Spleen (tissue), 11 donors: Measurements from ENCODE around the gene RETSAT. TPM values are rescaled to one million over a fixed set of nuclear protein-coding genes. Genes with fewer than 3 reads are reported as not detected.
"Not testable (repeated sequence)": the region's sequence is repeated elsewhere in the genome, so short reads cannot be mapped to it uniquely, and the experiment has no call there.

Experiments used
- DNase-seq: peaks from one replicate; pipeline ENCODE4 v3.0.0-alpha.2; 2020
- H3K27ac ChIP-seq, 8 donors: fragments of 200-600 bp; sonication (generic) in 7 of 8; 1 replicate in 4 of 8; 2 replicates in 4 of 8; pipeline versions ENCODE4 v1.5.0 to v1.8.0; 2016 to 2021; ENCODE audit warnings: inconsistent platforms in 4 of 8, mild to moderate bottlenecking in 4 of 8, moderate library complexity in 1 of 8
- H3K27me3 ChIP-seq, 7 donors: fragments of 200-600 bp; sonication (generic) in 6 of 7; replicated peaks in 1 of 7; 1 replicate in 4 of 7; 2 replicates in 3 of 7; pipeline versions ENCODE4 v1.5.0 to v1.8.0; 2016 to 2021; ENCODE audit warnings: inconsistent platforms in 3 of 7, mild to moderate bottlenecking in 1 of 7
- H3K36me3 ChIP-seq, 6 donors: fragments of 200-600 bp; sonication (generic) in 5 of 6; 1 replicate in 4 of 6; 2 replicates in 2 of 6; pipeline versions ENCODE4 v1.5.0 to v1.8.0; 2016 to 2021; ENCODE audit warnings: inconsistent platforms in 2 of 6
- H3K4me1 ChIP-seq, 6 donors: fragments of 200-600 bp; sonication (generic) in 5 of 6; 1 replicate in 3 of 6; 2 replicates in 3 of 6; pipeline versions ENCODE4 v1.5.0 to v1.8.0; 2016 to 2021; ENCODE audit warnings: inconsistent platforms in 3 of 6
- H3K4me3 ChIP-seq, 8 donors: fragments of 200-600 bp; sonication (generic) in 7 of 8; 1 replicate in 4 of 8; 2 replicates in 4 of 8; pipeline versions ENCODE4 v1.5.0 to v1.8.0; 2016 to 2021; ENCODE audit warnings: inconsistent platforms in 4 of 8, mild to moderate bottlenecking in 4 of 8, moderate library complexity in 2 of 8
- H3K9me3 ChIP-seq, 8 donors: fragments of 200-600 bp; sonication (generic) in 7 of 8; 1 replicate in 4 of 8; 2 replicates in 4 of 8; pipeline versions ENCODE4 v1.5.0 to v1.8.0; 2016 to 2021; ENCODE audit warnings: inconsistent platforms in 4 of 8
- POLR2A ChIP-seq, 3 donors: fragments of 450-650 bp; IDR thresholded peaks; one replicate each; pipeline ENCODE4 v1.5.1; 2017; ENCODE audit warnings: antibody characterized with exemption in 3 of 3, mild to moderate bottlenecking in 1 of 3
- POLR2AphosphoS5 ChIP-seq, 3 donors: sonication (generic); formaldehyde crosslinking; IDR thresholded peaks; one replicate each; pipeline ENCODE4 v1.5.1; 2017; ENCODE audit warnings: antibody characterized with exemption in 3 of 3
- WGBS, 5 donors: extraction: QIAGEN DNeasy Blood & Tissue Kit in 3 of 5; methylation state at CpG; one replicate each; pipeline versions ENCODE4 v1.1.5 to v1.1.7; 2013 to 2018; 5-methylcytosine and 5-hydroxymethylcytosine counted together
- intact Hi-C: fragments of 100-400 bp; cut with DNase I; formaldehyde crosslinking; loops from one replicate; pipeline ENCODE4 v1.15.0; 2023; ENCODE audit warnings: low total_unique reads
- polyA plus RNA-seq, 3 donors: library from polyadenylated mRNA; stranded (reverse); fragments of 200-250 nt; gene quantifications; one replicate each; pipeline ENCODE4 v1.2.1, GENCODE V29; 2013
- total RNA-seq, 7 donors: library from RNA; depleted of rRNA in 3 of 7; stranded (reverse); fragments of >200 nt in 3 of 7; fragmentation: NEBNext Ultra II Directional in 4 of 7; extraction: Animal tissue kit (Norgen Biotek cat#: 25700) in 4 of 7; gene quantifications; one replicate each; pipeline versions ENCODE4 v1.1.0 to v1.2.1, GENCODE V29; 2016 to 2021
- TF ChIP-seq, protein P1 (sequence below), 11 experiments: fragments of 200-600 bp in 7 of 11; fragments of 450-650 bp in 4 of 11; sonication (generic) in 4 of 11; IDR thresholded peaks in 8 of 11; conservative IDR thresholded peaks in 3 of 11; 1 replicate in 7 of 11; 2 replicates in 4 of 11; pipeline versions ENCODE4 v1.4.0 to v1.8.0; 2016 to 2021; ENCODE audit warnings: antibody characterized with exemption in 11 of 11, inconsistent platforms in 4 of 11, mild to moderate bottlenecking in 1 of 11
- donor health status: healthy with polysubstance abuse.
- donor health status: DM: no; HTN: no; CAD: no; lungs with moderate emphysema.
- donor health status: DM: no; HTN: no; CAD: no.
- donor health status: Bipolar disorder and iron deficiency.
- donor health status: healthy.
- donor health status: DM: no; HTN: no; CAD: no.
- donor health status: DM: yes; HTN: yes; CAD: no.

RETSAT gene
- total and polyA plus RNA-seq, 10 donors, result 6.3 to 35.7 (median 21.1) TPM

DNA sequence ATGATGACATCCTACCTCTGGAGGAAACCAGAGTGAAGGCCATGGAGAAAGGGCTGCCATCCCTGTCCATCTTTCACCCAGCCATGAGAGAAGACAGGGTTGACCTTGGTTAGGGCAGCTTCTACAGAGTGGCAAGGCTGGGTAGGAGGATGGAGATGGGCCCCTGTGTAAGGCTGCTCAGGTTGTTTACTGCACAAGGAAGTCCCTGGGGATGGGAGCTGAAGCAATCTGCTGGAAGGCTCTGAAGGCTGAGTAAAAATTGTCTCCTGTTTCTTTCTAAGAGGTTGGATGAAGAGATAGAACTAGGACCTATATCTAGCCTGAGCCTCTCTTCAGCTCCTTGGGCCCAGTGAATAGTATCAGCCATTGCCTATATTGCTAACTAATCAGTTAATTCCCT is 14.6 kb upstream of the RETSAT start:
- Histone ChIP-seq H3K4me3 (no peak overlapping the region), H3K27me3 (no peaks in the 10 kb centered on the region), H3K36me3 (peaks cover 0 to 95% (median 3%) of the 10 kb centered on the region in 6 donors), H3K9me3 (peaks cover 0 to 7% (median 2%) of the 10 kb centered on the region in 8 donors), H3K27ac (no peak overlapping the region), H3K4me1 (no peaks in the 10 kb centered on the region)
- intact Hi-C loops, result no loop called here
- TF ChIP-seq POLR2AphosphoS5 (IDR thresholded peaks at IDR 0.05), result no peak
- TF ChIP-seq POLR2A (IDR thresholded peaks at IDR 0.05), result no peak
- TF ChIP-seq, protein P1, sequence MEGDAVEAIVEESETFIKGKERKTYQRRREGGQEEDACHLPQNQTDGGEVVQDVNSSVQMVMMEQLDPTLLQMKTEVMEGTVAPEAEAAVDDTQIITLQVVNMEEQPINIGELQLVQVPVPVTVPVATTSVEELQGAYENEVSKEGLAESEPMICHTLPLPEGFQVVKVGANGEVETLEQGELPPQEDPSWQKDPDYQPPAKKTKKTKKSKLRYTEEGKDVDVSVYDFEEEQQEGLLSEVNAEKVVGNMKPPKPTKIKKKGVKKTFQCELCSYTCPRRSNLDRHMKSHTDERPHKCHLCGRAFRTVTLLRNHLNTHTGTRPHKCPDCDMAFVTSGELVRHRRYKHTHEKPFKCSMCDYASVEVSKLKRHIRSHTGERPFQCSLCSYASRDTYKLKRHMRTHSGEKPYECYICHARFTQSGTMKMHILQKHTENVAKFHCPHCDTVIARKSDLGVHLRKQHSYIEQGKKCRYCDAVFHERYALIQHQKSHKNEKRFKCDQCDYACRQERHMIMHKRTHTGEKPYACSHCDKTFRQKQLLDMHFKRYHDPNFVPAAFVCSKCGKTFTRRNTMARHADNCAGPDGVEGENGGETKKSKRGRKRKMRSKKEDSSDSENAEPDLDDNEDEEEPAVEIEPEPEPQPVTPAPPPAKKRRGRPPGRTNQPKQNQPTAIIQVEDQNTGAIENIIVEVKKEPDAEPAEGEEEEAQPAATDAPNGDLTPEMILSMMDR (IDR thresholded peaks at IDR 0.05 in 8 of 11, conservative IDR thresholded peaks at IDR 0.05 in 3 of 11), result no peak
- no peak for DNase-seq

- no peak overlapping the region for H3K27ac ChIP-seq
- no peaks in the 10 kb centered on the region for H3K4me1 ChIP-seq
- H3K9me3 ChIP-seq, result no peaks in the 10 kb centered on the region
- H3K36me3 ChIP-seq, result peaks cover 0 to 95% (median 16%) of the 10 kb centered on the region in 6 donors
- H3K4me3 ChIP-seq, result no peak overlapping the region
- 88 to 92% (median 89%) methylated on average over 5 of the region's 5 CpGs for WGBS, 5 donors
- TF ChIP-seq POLR2A (IDR thresholded peaks at IDR 0.05) (no peak), POLR2AphosphoS5 (IDR thresholded peaks at IDR 0.05) (no peak)
- TF ChIP-seq, protein P1 (IDR thresholded peaks at IDR 0.05 in 8 of 11, conservative IDR thresholded peaks at IDR 0.05 in 3 of 11), result no peak
- H3K27me3 ChIP-seq, result no peaks in the 10 kb centered on the region
- intact Hi-C loops, result no loop called here
- DNase-seq, result no peak
Observed at GRCh38 chr2:85367180-85367579, 12.9 kb upstream of the RETSAT start.

DNA sequence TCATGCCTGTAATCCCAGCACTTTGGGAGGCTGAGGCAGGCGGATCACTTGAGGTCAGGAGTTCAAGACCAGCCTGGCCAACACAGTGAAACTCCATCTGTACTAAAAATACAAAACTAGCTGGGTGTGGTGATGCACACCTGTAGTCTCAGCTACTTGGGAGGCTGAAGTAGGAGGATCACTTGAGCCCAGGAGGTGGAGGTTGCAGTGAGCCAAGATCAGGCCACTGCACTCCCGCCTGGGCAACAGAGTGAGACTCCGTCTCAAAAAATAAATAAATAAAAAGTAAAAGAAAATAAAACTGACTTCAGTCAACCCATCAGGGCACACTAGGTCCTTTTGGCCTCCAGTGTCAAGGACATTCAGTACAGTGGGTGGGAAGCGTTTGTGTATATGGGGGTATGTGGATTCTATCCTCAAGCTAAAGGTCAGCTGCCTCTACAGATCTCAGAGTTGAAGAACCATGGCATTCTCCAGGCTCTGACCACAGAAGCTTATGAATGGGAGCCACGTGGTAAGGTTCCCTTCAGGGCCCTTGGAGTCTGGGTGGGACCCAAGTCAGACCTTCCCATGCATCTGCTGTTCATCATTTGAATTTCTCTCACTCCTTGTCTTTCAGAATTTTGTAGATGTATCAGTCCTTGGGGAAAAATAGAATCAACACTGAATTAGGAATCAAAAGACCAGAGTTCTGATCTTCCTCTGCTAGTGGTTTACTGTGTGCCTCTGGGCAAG is 8.5 kb upstream of the RETSAT start:
- 83 to 97% (median 85%) methylated on average over 5 of the region's 5 CpGs for WGBS, 5 donors
- H3K27me3 ChIP-seq, H3K9me3 ChIP-seq, H3K4me3 ChIP-seq, intact Hi-C loops, DNase-seq, H3K27ac ChIP-seq: not testable (repeated sequence)
- peaks cover 3 to 95% (median 37%) of the 10 kb centered on the region in 6 donors for H3K36me3 ChIP-seq
- peaks cover 0 to 13% (median 6%) of the 10 kb centered on the region in 6 donors for H3K4me1 ChIP-seq

DNA sequence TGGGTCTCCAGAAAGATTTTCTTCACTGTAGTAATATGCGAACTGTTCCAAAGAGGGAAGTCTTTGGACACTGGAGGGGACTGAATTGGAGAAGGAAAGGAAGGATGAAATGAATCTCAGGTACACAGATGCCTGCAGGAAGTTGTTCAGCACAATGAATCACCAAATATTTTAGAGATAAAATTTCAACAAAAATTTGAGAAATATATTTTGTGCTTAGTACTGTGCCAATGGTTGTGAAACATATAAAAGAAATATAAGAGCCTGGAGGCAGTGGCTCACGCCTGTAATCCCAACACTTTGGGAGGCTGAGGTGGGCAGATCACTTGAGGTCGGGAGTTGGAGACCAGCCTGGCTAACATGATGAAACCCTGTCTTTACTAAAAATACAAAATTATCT is 3.4 kb upstream of the RETSAT start:
- peaks cover 3 to 73% (median 29%) of the 10 kb centered on the region in 6 donors for H3K36me3 ChIP-seq
- WGBS, 5 donors, result 74 to 92% (median 86%) methylated on average over 3 of the region's 3 CpGs
- H3K4me1 ChIP-seq, result peaks cover 11 to 58% (median 46%) of the 10 kb centered on the region in 6 donors
- no peak overlapping the region for H3K4me3 ChIP-seq
- H3K9me3 ChIP-seq, result no peaks in the 10 kb centered on the region
- H3K27ac ChIP-seq, result no peak overlapping the region
- H3K27me3 ChIP-seq, result no peaks in the 10 kb centered on the region
- no peak for TF ChIP-seq POLR2A (IDR thresholded peaks at IDR 0.05)
- TF ChIP-seq, protein P1 (IDR thresholded peaks at IDR 0.05 in 8 of 11, conservative IDR thresholded peaks at IDR 0.05 in 3 of 11), result no peak
- intact Hi-C loops, result no loop called here
- no peak for DNase-seq
